K562 (cell line): ENCODE data around the gene HOXA11. TPM values are rescaled to one million over a fixed set of nuclear protein-coding genes. Genes with fewer than 3 reads are reported as not detected.

Experiments used
- ATAC-seq: fragments of 200-7000 bp; cut with Tn5 transposase; 3 replicates; pipeline ENCODE4 v1.9.1; 2020; ENCODE audit warnings: moderate library complexity
- BruUV-seq: library from RNA; stranded (reverse); fragments of 400-500 nt; replicated peaks from 2 replicates; lab custom pipeline; 2021; lab: Mats Ljungman, UMichigan
- CTCF ChIA-PET: fragments of 300-600 bp; formaldehyde crosslinking; extraction: SDS; loops from one replicate; lab custom pipeline; 2021; ENCODE audit warnings: low intra/inter-chr PET ratio; lab: Yijun Ruan, JAX
- POLR2A ChIA-PET: fragments of 300-600, 350-650 bp; sonication (Branson Sonifier 250); formaldehyde crosslinking; extraction: SDS; loops from one replicate; lab custom pipeline; 2021; ENCODE audit warnings: antibody characterized with exemption, inconsistent platforms; lab: Yijun Ruan, JAX
- DNase-seq, 4 experiments: peaks; one replicate each; pipeline versions ENCODE4 v3.0.0 to v3.0.0-alpha.2; 2011 to 2018; ENCODE audit warnings: low spot score in 3 of 4, mixed read lengths in 3 of 4; ENCODE audit errors: extremely low read depth in 1 of 4
- FAIRE-seq: peaks from 2 replicates; lab custom pipeline; 2011; peaks lifted over from hg19 to GRCh38; lab: Jason Lieb, UNC
- H2AFZ ChIP-seq: 2 replicates; pipeline ENCODE4 v1.6.0; 2011; ENCODE audit warnings: low read depth, low read length, control low read depth, inconsistent platforms
- H3K27ac ChIP-seq: fragments of 200-600 bp; 3 replicates; pipeline ENCODE4 v1.8.0; 2011; ENCODE audit warnings: low read depth, mild to moderate bottlenecking, control low read depth, inconsistent platforms, low read length, moderate library complexity, mixed read lengths; ENCODE audit errors: extremely low read depth
- H3K27me3 ChIP-seq, 2 experiments: fragments of 300-600 bp in 1 of 2; 2 replicates in 1 of 2; 3 replicates in 1 of 2; pipeline versions ENCODE4 v1.6.0 to v1.8.0; 2011; ENCODE audit warnings: inconsistent platforms in 2 of 2, low read length in 2 of 2, mild to moderate bottlenecking in 1 of 2, mixed read lengths in 1 of 2, moderate library complexity in 1 of 2; ENCODE audit not compliant: control insufficient read depth in 2 of 2, insufficient read depth in 2 of 2
- H3K36me3 ChIP-seq: fragments of 300-600 bp; 3 replicates; pipeline ENCODE4 v1.8.0; 2011; ENCODE audit warnings: mild to moderate bottlenecking, low read length, inconsistent platforms; ENCODE audit not compliant: control insufficient read depth, insufficient read depth
- H3K4me1 ChIP-seq, 2 experiments: fragments of 200-600 bp in 1 of 2; replicated peaks in 1 of 2; 2 replicates in 1 of 2; 3 replicates in 1 of 2; pipeline versions ENCODE4 v1.5.1 to v1.8.0; 2011; ENCODE audit warnings: inconsistent platforms in 2 of 2, low read length in 2 of 2, mild to moderate bottlenecking in 1 of 2, mixed read lengths in 1 of 2, moderate library complexity in 1 of 2; ENCODE audit not compliant: control insufficient read depth in 2 of 2, insufficient read depth in 2 of 2
- H3K4me2 ChIP-seq: 2 replicates; pipeline ENCODE4 v1.6.1; 2011; ENCODE audit warnings: low read length, control low read depth, inconsistent platforms, mixed read lengths; ENCODE audit not compliant: insufficient read depth
- H3K4me3 ChIP-seq: fragments of 200-600 bp; sonication (generic), shearing (Covaris generic); 2 replicates; pipeline ENCODE4 v1.5.1; 2016; ENCODE audit warnings: control low read depth, inconsistent platforms
- H3K79me2 ChIP-seq: fragments of 200-600 bp; 3 replicates; pipeline ENCODE4 v1.8.0; 2011; ENCODE audit warnings: low read length, inconsistent platforms; ENCODE audit not compliant: control insufficient read depth, insufficient read depth
- H3K9ac ChIP-seq, 2 experiments: 2 replicates each; pipeline versions ENCODE4 v1.6.0 to v1.6.1; 2011; ENCODE audit warnings: low read depth in 2 of 2, low read length in 2 of 2, control low read depth in 1 of 2, inconsistent platforms in 1 of 2, mild to moderate bottlenecking in 1 of 2, mixed read lengths in 1 of 2; ENCODE audit not compliant: insufficient read depth in 1 of 2
- H3K9me1 ChIP-seq: one replicate; pipeline ENCODE4 v1.6.0; 2011; ENCODE audit warnings: inconsistent platforms, mild to moderate bottlenecking, low read length, moderate library complexity; ENCODE audit not compliant: control insufficient read depth, insufficient read depth
- H3K9me3 ChIP-seq: replicated peaks from 2 replicates; pipeline ENCODE4 v1.5.1; 2011; ENCODE audit warnings: low read depth, low read length, inconsistent platforms; ENCODE audit not compliant: control insufficient read depth, insufficient read depth
- H4K20me1 ChIP-seq: replicated peaks from 2 replicates; pipeline ENCODE4 v1.6.1; 2011; ENCODE audit warnings: low read length, inconsistent platforms, mixed read lengths; ENCODE audit not compliant: control insufficient read depth, insufficient read depth
- CUX1 ChIP-seq: fragments of 200-800 bp; sonication (Bioruptor generic); IDR thresholded peaks from 2 replicates; pipeline ENCODE4 v1.6.1; 2016; ENCODE audit warnings: missing genetic modification characterization, missing compliant biosample characterization
- NR2F6 ChIP-seq: fragments of 450-650 bp; formaldehyde crosslinking; IDR thresholded peaks from 2 replicates; pipeline ENCODE4 v1.4.0; 2020; ENCODE audit warnings: mild to moderate bottlenecking
- NUFIP1 ChIP-seq: fragments of 450-650 bp; IDR thresholded peaks from 2 replicates; pipeline ENCODE4 v1.6.1; 2018; ENCODE audit not compliant: partially characterized antibody
- POLR2G ChIP-seq: fragments of 200-400 bp; formaldehyde crosslinking; IDR thresholded peaks from 2 replicates; pipeline ENCODE4 v1.6.1; 2017; ENCODE audit warnings: low read depth, mild to moderate bottlenecking, antibody characterized with exemption, low read length, moderate library complexity
- RAD51 ChIP-seq: fragments of 450-650 bp; IDR thresholded peaks from 2 replicates; pipeline ENCODE4 v1.7.1; 2016; ENCODE audit warnings: low read depth, mild to moderate bottlenecking, borderline replicate concordance
- SIX5 ChIP-seq, 2 experiments: IDR thresholded peaks; 2 replicates each; pipeline ENCODE4 v1.6.1; 2011; ENCODE audit warnings: low read length in 2 of 2, borderline replicate concordance in 1 of 2, low read depth in 1 of 2, mild to moderate bottlenecking in 1 of 2, moderate library complexity in 1 of 2; ENCODE audit not compliant: insufficient read depth in 1 of 2
- SMAD2 ChIP-seq: fragments of 150-350 bp; IDR thresholded peaks from 2 replicates; pipeline ENCODE4 v1.6.1; 2014; ENCODE audit warnings: low read depth, mild to moderate bottlenecking, low read length
- SMAD3 ChIP-seq: fragments of 450-650 bp; formaldehyde crosslinking; conservative IDR thresholded peaks from 2 replicates; pipeline ENCODE4 v1.4.0; 2020; ENCODE audit warnings: mild to moderate bottlenecking
- SOX6 ChIP-seq: fragments of 450-650 bp; IDR thresholded peaks from 2 replicates; pipeline ENCODE4 v1.6.1; 2014; ENCODE audit warnings: mild to moderate bottlenecking
- ZNF12 ChIP-seq: sonication (generic); formaldehyde crosslinking; IDR thresholded peaks from 2 replicates; pipeline ENCODE4 v1.4.0; 2020; ENCODE audit warnings: mild to moderate bottlenecking, missing genetic modification reagents
- ZNF431 ChIP-seq: sonication (generic); formaldehyde crosslinking; IDR thresholded peaks from 2 replicates; pipeline ENCODE4 v1.8.0; 2022; ENCODE audit warnings: mild to moderate bottlenecking, missing genetic modification reagents
- ZNF444 ChIP-seq: fragments of 250-450 bp; sonication (Bioruptor Pico); IDR thresholded peaks from 2 replicates; pipeline ENCODE4 v1.4.0; 2020; ENCODE audit warnings: mild to moderate bottlenecking, moderate library complexity
- WGBS: fragments of 100-300 bp; shearing (Covaris generic); methylation state at CpG from one replicate; pipeline ENCODE4 v1.1.6; 2016; ENCODE audit warnings: low coverage, mixed read lengths; ENCODE audit not compliant: insufficient coverage; ENCODE audit errors: missing lambda C conversion rate; 5-methylcytosine and 5-hydroxymethylcytosine counted together
- in situ Hi-C: fragments of 300-500 bp; cut with MboI; formaldehyde crosslinking; loops from 4 replicates; pipeline ENCODE4 v1.15.0; 2018; ENCODE audit warnings: inconsistent platforms, mixed read lengths
- intact Hi-C: fragments of 100-400 bp; cut with micrococcal nuclease; formaldehyde crosslinking; loops from 2 replicates; pipeline ENCODE4 v1.14.2; 2022
- polyA plus RNA-seq, 8 experiments: library from polyadenylated mRNA; depleted of rRNA in 4 of 8; stranded (reverse) in 5 of 8; unstranded in 3 of 8; fragments of >200 nt; fragmentation: Nextera tagmentation in 2 of 8; fragmentation: Illumina TruSeq in 1 of 8; extraction: Ambion mirVana in 2 of 8; extraction: Trizol in 1 of 8; gene quantifications; 2 replicates each; pipeline versions ENCODE4 v1.2.1 to v1.2.3, GENCODE V29; 2011 to 2014; ENCODE audit warnings: inconsistent platforms in 1 of 8, missing spikeins in 1 of 8
- total RNA-seq, 7 experiments: library from RNA; depleted of rRNA in 6 of 7; stranded (reverse); fragments of >200 nt in 6 of 7; fragmentation: Illumina TruSeq in 2 of 7; extraction: Trizol in 2 of 7; gene quantifications; 2 replicates each; pipeline versions ENCODE4 v1.2.1 to v1.2.3, GENCODE V29; 2011 to 2021; ENCODE audit warnings: low replicate concordance in 1 of 7

The HOXA11 gene
- total and polyA plus RNA-seq, 9 of the 15 experiments (the other 6 are each of a cell fraction or from before 2014, with no cell fraction given), result not detected

- TF ChIP-seq SMAD3 (CRISPR knock-in tag) (no peak), SIX5 (IDR thresholded peaks at IDR 0.05; ENCODE audit: borderline replicate concordance in 1 of 2, insufficient read depth in 1 of 2, low read depth in 1 of 2, low read length in 2 of 2) (no peak)
These were observed 40.9 kb downstream of the HOXA11 start (continued) for GRCh38 chr7:27143950-27144780.

- 65% methylated on average over 72 of the region's 86 CpGs for WGBS
- CTCF ChIA-PET, result no interaction called here
- no peak within 1 kb of the TSS for H3K4me3 ChIP-seq
- no peak for FAIRE-seq
- no TSS peak for BruUV-seq
- no peaks in the 10 kb centered on the region for H3K9me1 ChIP-seq
- H3K4me1 ChIP-seq, result peaks cover 0 to 20% of the 10 kb centered on the region in 2 experiments; a peak in 2 of 5 replicates
- H4K20me1 ChIP-seq, result no peaks in the 10 kb centered on the region
- H3K27me3 ChIP-seq, result peaks cover 30 to 87% of the 10 kb centered on the region in 2 experiments
- POLR2A ChIA-PET, result interaction anchor here (0.6 to 0.7 kb wide), 2 partner anchors 19 to 32 kb away, joined by 3 read pairs; no protein-coding TSS in a partner anchor
- H3K9me3 ChIP-seq, result no peaks in the 10 kb centered on the region
- H3K4me2 ChIP-seq, result no peak within 1 kb of the TSS
- in situ Hi-C loops (loop anchor here (10.0 kb wide), 1 partner anchor 288 kb away; no protein-coding TSS in a partner anchor), intact Hi-C loops (no loop called here)
- H3K27ac ChIP-seq, result no peak within 1 kb of the TSS
- TF ChIP-seq ZNF12 (no peak), ZNF444 (no peak), CUX1 (CRISPR knock-in tag) (no peak), POLR2G (no peak), SMAD2 (no peak), ZNF431 (CRISPR knock-in tag) (no peak), RAD51 (no peak), NUFIP1 (no peak), NR2F6 (CRISPR knock-in tag) (no peak), SOX6 (no peak)
- ATAC-seq, result no peak
- no peaks in the 10 kb centered on the region for H3K79me2 ChIP-seq
- no peaks in the 10 kb centered on the region for H3K36me3 ChIP-seq
- DNase-seq, result no peak
- H3K9ac ChIP-seq, result no peak within 1 kb of the TSS
- H2AFZ ChIP-seq, result no peak within 1 kb of the TSS
These were observed 41.7 kb downstream of the HOXA11 start, which contains the start of gene HOXA5 for GRCh38 chr7:27143023-27143949. Gene HOXA5, minus strand, starts transcription at chr7:27143681. Its CDS starts 74 bp downstream, at chr7:27143607.
